ENCODE data around the gene TRPM5.

Gene TRPM5

GRCh38 chr11:2409611-2410468, 34.5 kb downstream of the TRPM5 start:
- H3K4me3 Mint-ChIP-seq = no peak overlapping the region
- H3K27ac Mint-ChIP-seq = no peak overlapping the region
- no peaks in the 10 kb centered on the region for H3K9me3 Mint-ChIP-seq
- no peaks in the 10 kb centered on the region for H3K36me3 Mint-ChIP-seq
- DNase-seq (ENCODE audit: low spot score in 2 of 2) (no peak), ATAC-seq (ENCODE audit: low read depth) (no peak)
- peaks cover 2% of the 10 kb centered on the region for H3K27me3 Mint-ChIP-seq
- no peaks in the 10 kb centered on the region for H3K4me1 Mint-ChIP-seq

- ATAC-seq (ENCODE audit: low read depth) = no peak
- Mint-ChIP-seq H3K27me3 (peaks cover 2% of the 10 kb centered on the region), H3K4me3 (no peak overlapping the region), H3K36me3 (no peaks in the 10 kb centered on the region), H3K9me3 (no peaks in the 10 kb centered on the region), H3K27ac (no peak overlapping the region), H3K4me1 (no peaks in the 10 kb centered on the region)
- DNase-seq (ENCODE audit: low spot score in 2 of 2) = no peak
Observed at GRCh38 chr11:2409126-2409525, 35.2 kb downstream of the TRPM5 start.

- no peak for DNase-seq (ENCODE audit: low spot score in 2 of 2)
- no peak overlapping the region for H3K27ac Mint-ChIP-seq
- peaks cover 2% of the 10 kb centered on the region for H3K4me1 Mint-ChIP-seq
- ATAC-seq (ENCODE audit: low read depth) = no peak
- H3K9me3 Mint-ChIP-seq = no peaks in the 10 kb centered on the region
- no peak overlapping the region for H3K4me3 Mint-ChIP-seq
- H3K36me3 Mint-ChIP-seq = peaks cover 2% of the 10 kb centered on the region
- peaks cover 2% of the 10 kb centered on the region for H3K27me3 Mint-ChIP-seq
Observed at GRCh38 chr11:2408671-2409070, 35.6 kb downstream of the TRPM5 start.

GRCh38 chr11:2406878-2407410, 37.4 kb downstream of the TRPM5 start:
- Mint-ChIP-seq H3K4me3 (no peak overlapping the region), H3K9me3 (no peaks in the 10 kb centered on the region), H3K27ac (no peak overlapping the region), H3K36me3 (peaks cover 5% of the 10 kb centered on the region), H3K4me1 (peaks cover 2% of the 10 kb centered on the region), H3K27me3 (peaks cover 2% of the 10 kb centered on the region)
- no peak for ATAC-seq (ENCODE audit: low read depth)
- no peak for DNase-seq (ENCODE audit: low spot score in 2 of 2)

GRCh38 chr11:2406451-2406850, 37.9 kb downstream of the TRPM5 start:
- Mint-ChIP-seq H3K27ac (no peak overlapping the region), H3K27me3 (peaks cover 2% of the 10 kb centered on the region), H3K36me3 (peaks cover 5% of the 10 kb centered on the region), H3K9me3 (no peaks in the 10 kb centered on the region), H3K4me3 (no peak overlapping the region), H3K4me1 (peaks cover 3% of the 10 kb centered on the region)
- no peak for DNase-seq (ENCODE audit: low spot score in 2 of 2)
- no peak for ATAC-seq (ENCODE audit: low read depth)

- ATAC-seq (ENCODE audit: low read depth) = no peak
- Mint-ChIP-seq H3K27me3 (no peaks in the 10 kb centered on the region), H3K36me3 (peaks cover 5% of the 10 kb centered on the region), H3K4me1 (peaks cover 5% of the 10 kb centered on the region), H3K4me3 (no peak overlapping the region), H3K9me3 (no peaks in the 10 kb centered on the region), H3K27ac (no peak overlapping the region)
- DNase-seq (ENCODE audit: low spot score in 2 of 2) = no peak
Observed at GRCh38 chr11:2404735-2405196, 39.5 kb downstream of the TRPM5 start.

- peak overlapping the region; percentile 21 for H3K4me3 Mint-ChIP-seq
- no peak overlapping the region for H3K27ac Mint-ChIP-seq
- H3K4me1 Mint-ChIP-seq = peaks cover 11% of the 10 kb centered on the region
- no peaks in the 10 kb centered on the region for H3K27me3 Mint-ChIP-seq
- peaks cover 5% of the 10 kb centered on the region for H3K36me3 Mint-ChIP-seq
- ATAC-seq (ENCODE audit: low read depth) = no peak
- no peaks in the 10 kb centered on the region for H3K9me3 Mint-ChIP-seq
- DNase-seq (ENCODE audit: low spot score in 2 of 2) = no peak
Observed at GRCh38 chr11:2402890-2403645, 41.2 kb downstream of the TRPM5 start.

GRCh38 chr11:2402106-2402505, 42.2 kb downstream of the TRPM5 start:
- H3K4me3 Mint-ChIP-seq = peak overlapping the region; percentile 92
- DNase-seq (ENCODE audit: low spot score in 2 of 2) (no peak), ATAC-seq (ENCODE audit: low read depth) (no peak)
- peaks cover 12% of the 10 kb centered on the region for H3K4me1 Mint-ChIP-seq
- peaks cover 6% of the 10 kb centered on the region for H3K36me3 Mint-ChIP-seq
- no peak overlapping the region for H3K27ac Mint-ChIP-seq
- H3K27me3 Mint-ChIP-seq = no peaks in the 10 kb centered on the region
- no peaks in the 10 kb centered on the region for H3K9me3 Mint-ChIP-seq

- Mint-ChIP-seq H3K4me3 (peak overlapping the region; percentile 92), H3K27me3 (no peaks in the 10 kb centered on the region), H3K27ac (peak overlapping the region; percentile 32), H3K36me3 (peaks cover 10% of the 10 kb centered on the region), H3K4me1 (peaks cover 15% of the 10 kb centered on the region), H3K9me3 (no peaks in the 10 kb centered on the region)
- ATAC-seq (ENCODE audit: low read depth) (no peak), DNase-seq (ENCODE audit: low spot score in 2 of 2) (no peak)
Observed at GRCh38 chr11:2401436-2401984, 42.8 kb downstream of the TRPM5 start.

GRCh38 chr11:2400762-2401435, 43.4 kb downstream of the TRPM5 start:
- H3K36me3 Mint-ChIP-seq = peaks cover 10% of the 10 kb centered on the region
- H3K27me3 Mint-ChIP-seq = no peaks in the 10 kb centered on the region
- peak overlapping the region; percentile 88 for H3K27ac Mint-ChIP-seq
- no peak for ATAC-seq (ENCODE audit: low read depth)
- H3K4me3 Mint-ChIP-seq = peak overlapping the region; percentile 92
- peak in 1 of 2 donors; percentile 48 for DNase-seq (ENCODE audit: low spot score in 2 of 2)
- peaks cover 15% of the 10 kb centered on the region for H3K4me1 Mint-ChIP-seq
- H3K9me3 Mint-ChIP-seq = no peaks in the 10 kb centered on the region

GRCh38 chr11:2400069-2400761, 44.1 kb downstream of the TRPM5 start, which contains the start of gene TSSC4:
TSS of gene TSSC4 (plus strand) at chr11:2400750. CDS start at chr11:2402634, 1,884 bp downstream.
- H3K4me3 Mint-ChIP-seq = peak within 1 kb of the TSS; percentile 92
- H3K9me3 Mint-ChIP-seq = no peaks in the 10 kb centered on the region
- no peaks in the 10 kb centered on the region for H3K27me3 Mint-ChIP-seq
- peak within 1 kb of the TSS; percentile 88 for H3K27ac Mint-ChIP-seq
- peak; percentile 100 for DNase-seq (ENCODE audit: low spot score in 2 of 2)
- H3K36me3 Mint-ChIP-seq = peaks cover 10% of the 10 kb centered on the region
- peaks cover 15% of the 10 kb centered on the region for H3K4me1 Mint-ChIP-seq
- peak; percentile 85 for ATAC-seq (ENCODE audit: low read depth)

GRCh38 chr11:2399488-2400068, 44.7 kb downstream of the TRPM5 start:
- Mint-ChIP-seq H3K27ac (peak overlapping the region; percentile 88), H3K9me3 (no peaks in the 10 kb centered on the region), H3K27me3 (no peaks in the 10 kb centered on the region), H3K4me1 (peaks cover 19% of the 10 kb centered on the region), H3K36me3 (peaks cover 10% of the 10 kb centered on the region), H3K4me3 (peak overlapping the region; percentile 92)
- DNase-seq (ENCODE audit: low spot score in 2 of 2) = peak in 1 of 2 donors; percentile 55
- no peak for ATAC-seq (ENCODE audit: low read depth)
